NAMALWA (cell line): ENCODE data around the gene IL1A.

Source experiments
- DNase-seq: peaks from one replicate; pipeline ENCODE4 v3.0.0-alpha.2; 2015; ENCODE audit warnings: low spot score

Gene IL1A

GRCh38 chr2:112792419-112792818, 8.1 kb upstream of the IL1A start:
- no peak for DNase-seq

GRCh38 chr2:112791693-112792230, 7.5 kb upstream of the IL1A start:
- no peak for DNase-seq

DNA sequence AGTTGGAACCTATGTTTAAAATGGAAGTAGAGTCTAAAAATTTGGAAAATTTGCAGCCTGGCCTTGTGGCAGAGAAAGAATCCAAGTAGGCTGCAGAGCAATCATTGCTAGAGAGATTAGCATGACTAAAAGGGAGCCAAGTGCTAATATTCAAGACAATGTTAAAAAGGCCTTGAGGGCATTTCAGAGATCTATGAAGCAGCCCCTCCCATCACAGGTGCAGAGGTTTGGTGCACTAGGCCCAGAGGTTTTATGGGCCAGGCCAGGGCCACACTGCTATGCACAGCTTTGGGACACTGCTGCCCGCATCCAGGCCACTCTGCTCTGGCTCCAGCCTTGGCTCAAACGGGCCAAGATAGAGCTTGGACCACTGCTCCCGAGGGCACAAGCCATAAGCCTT, 6.7 kb upstream of the IL1A start:
- DNase-seq, result no peak

DNA sequence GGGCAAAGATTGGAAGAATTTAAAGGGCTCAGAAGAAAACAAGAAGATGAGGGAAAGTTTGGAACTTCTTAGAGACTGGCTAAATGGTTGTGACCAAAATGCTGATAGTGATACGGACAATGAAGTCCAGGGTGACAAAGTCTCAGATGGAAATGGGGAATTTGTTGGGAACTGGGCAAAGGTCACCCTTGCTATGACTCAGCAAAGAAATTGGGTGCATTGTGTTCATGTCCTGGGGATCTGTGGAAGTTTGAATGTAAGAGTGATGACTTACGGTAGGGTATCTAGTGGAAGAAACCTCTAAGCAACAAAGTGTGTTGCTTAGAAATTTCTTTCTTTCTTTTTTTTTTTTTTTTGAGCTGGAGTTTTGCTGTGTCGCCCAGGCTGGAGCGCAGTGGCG, 6.0 kb upstream of the IL1A start:
- DNase-seq, result no peak

DNA sequence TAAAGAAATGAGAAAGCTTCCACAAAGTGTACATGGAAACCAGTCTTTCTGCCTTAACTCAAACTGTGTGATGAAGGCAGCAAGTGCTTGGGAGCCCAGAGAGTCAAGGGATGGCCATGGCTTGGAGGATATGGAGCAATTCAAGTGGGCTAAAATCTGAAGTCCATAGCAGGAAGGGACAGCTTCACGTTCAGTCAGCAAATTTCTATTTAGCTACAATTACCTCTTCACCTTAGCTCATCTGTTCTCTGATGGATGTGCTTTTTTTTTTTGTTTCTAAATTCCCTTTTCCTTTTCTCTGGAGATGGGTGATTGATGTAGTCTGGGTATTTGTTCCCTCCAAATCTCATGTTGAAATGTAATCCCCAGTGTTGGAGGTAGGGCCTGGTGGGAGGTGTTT, 4.9 kb upstream of the IL1A start:
- no peak for DNase-seq

GRCh38 chr2:112788653-112789052, 4.4 kb upstream of the IL1A start:
- DNase-seq, result no peak

DNA sequence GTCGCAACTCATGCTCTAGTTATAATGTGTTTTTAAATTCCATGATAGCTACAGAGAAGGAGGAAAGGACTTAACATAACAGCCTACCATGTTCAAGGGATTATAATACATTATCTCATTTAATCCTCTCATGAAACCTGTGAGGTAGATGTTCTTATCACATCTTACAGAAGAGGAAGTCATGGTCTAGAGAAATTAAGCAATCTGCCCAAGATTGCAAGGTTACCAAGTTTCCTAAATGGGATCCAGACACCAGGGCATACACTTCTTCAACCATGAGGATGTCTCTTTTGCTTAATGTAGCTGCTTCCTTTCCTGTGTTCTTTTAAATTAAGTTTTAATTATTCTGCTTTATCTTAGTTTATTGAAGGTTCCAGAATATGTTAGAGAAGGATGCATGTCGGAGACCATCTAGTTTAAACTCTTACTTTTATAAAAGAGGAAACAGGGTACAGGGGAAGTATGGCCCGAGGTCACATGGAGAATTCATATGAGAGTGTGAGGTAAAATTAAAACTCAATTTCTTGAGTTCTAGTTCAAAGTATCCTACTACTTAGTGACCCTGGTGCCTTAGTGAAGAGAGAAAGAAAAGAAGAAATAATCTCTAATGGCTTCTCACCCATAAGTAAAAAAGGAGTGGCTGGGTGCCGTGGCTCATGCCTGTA, 3.6 kb upstream of the IL1A start:
- DNase-seq, result no peak

GRCh38 chr2:112787294-112787693, 3.0 kb upstream of the IL1A start:
- no peak for DNase-seq

GRCh38 chr2:112783187-112783714, 1.0 kb downstream of the IL1A start:
- no peak for DNase-seq

DNA sequence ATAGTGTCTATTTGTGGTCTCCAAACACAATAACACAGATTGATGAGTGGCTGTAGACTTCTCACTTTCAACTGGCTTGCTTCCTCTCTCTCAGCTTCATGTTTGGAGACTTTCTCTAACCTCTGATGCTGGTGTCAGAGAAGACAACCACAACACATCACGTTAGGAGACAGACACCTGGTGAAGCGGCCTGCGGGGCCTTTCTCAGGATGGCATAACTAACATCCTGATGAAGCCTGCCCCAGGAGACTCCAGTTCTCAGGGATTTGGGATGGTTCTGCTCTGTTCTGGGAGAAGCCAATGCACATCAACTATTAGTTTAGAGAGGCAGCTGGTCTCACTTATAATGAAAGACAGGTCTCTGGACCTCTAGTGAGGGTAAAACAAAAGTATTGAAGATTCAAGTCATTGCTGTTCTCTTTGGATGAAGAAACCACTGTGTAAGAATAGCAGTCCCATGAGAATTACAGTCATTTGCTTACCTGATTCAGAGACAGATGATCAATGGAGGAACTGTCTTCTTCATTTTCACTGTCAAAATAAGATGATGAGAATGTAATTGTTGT, 2.0 kb downstream of the IL1A start:
- no peak for DNase-seq

GRCh38 chr2:112779598-112779997, 4.7 kb downstream of the IL1A start:
- no peak for DNase-seq

- DNase-seq, result no peak
Measured at GRCh38 chr2:112777036-112777435, 7.3 kb downstream of the IL1A start.

- no peak for DNase-seq
Measured at GRCh38 chr2:112776113-112776512, 8.2 kb downstream of the IL1A start.

- no peak for DNase-seq
Measured at GRCh38 chr2:112774536-112775285, 9.6 kb downstream of the IL1A start.

- DNase-seq, result no peak
Measured at GRCh38 chr2:112773556-112773955, 10.7 kb downstream of the IL1A start.

- no peak for DNase-seq
Measured at GRCh38 chr2:112772911-112773475, 11.3 kb downstream of the IL1A start.

- DNase-seq, result no peak
Measured at GRCh38 chr2:112772322-112772721, 12.0 kb downstream of the IL1A start.

DNA sequence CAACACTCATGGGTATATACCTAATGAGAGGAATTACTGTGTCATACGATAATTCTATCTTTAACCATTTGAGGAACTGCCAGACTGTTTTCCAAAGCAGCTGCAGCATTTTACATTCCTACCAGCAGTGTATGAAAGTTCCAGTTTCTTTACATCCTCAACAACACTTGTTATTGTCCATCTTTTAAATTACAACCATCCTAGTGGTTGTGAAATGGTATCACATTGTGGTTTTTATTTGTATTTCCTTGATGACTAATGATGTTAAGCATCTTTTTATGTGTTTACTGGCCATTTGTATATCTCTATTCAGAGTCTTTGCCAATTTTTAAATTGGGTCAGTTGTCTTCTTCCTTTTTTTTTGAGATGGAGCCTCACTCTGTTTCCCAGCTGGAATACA, 15.9 kb downstream of the IL1A start:
- no peak for DNase-seq

DNA sequence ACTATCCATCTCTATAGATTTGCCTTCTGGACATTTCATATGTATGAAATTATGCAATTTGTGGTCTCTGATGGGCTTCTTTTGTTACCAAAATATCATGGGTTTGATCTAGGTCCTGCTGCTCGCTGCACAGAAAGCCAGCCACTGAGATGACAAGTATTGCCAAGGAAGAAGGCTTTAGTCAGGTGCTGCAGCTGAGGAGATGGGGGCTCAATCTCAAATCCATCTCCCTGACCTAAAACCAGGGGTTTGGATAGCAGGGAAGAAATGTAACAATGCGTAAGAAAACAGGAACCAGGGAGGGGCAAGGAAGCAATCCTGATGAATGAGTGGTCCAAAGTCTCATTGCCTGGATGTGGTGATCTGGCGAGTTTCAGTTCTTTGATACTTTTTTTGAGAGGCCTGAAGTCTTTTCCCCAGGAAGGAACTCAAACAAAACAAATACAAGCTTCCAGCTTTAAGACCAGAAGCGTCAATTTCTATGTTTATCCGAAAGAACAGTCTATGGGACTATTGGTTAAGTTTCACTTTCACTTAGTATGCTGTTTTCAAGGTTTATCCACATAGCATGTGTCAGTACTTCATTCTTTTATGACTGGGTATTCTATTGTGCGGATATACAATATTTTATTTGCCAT, 16.5 kb downstream of the IL1A start:
- DNase-seq, result no peak

- peak; percentile 24 for DNase-seq
Measured at GRCh38 chr2:112765251-112765650, 19.0 kb downstream of the IL1A start.

GRCh38 chr2:112764071-112765044, 19.9 kb downstream of the IL1A start, which contains the start of gene CKAP2L:
Gene CKAP2L (minus strand): TSS chr2:112764609. CDS start chr2:112764598, 11 bp downstream.
- peak; percentile 98 for DNase-seq
